ENCODE data around the gene TBX4. TPM values are rescaled to one million over a fixed set of nuclear protein-coding genes. Genes with fewer than 3 reads are reported as not detected.

TBX4 gene
- total and polyA plus RNA-seq, 2 of the 13 experiments (the other 11 are each of a cell fraction or from before 2014, with no cell fraction given): 0.11 to 1.1 TPM

- peak; percentile 71 for TF ChIP-seq DRAP1 (CRISPR knock-in tag; IDR thresholded peaks at IDR 0.05)
- TF ChIP-seq ZNF891 (CRISPR knock-in tag; IDR thresholded peaks at IDR 0.05): peak; percentile 70; the same call in 1 of the 2 replicates
- no peak for TF ChIP-seq ATRX (CRISPR knock-in tag; IDR thresholded peaks at IDR 0.05; ENCODE audit: borderline replicate concordance)
- TF ChIP-seq ZNF362 (CRISPR knock-in tag; IDR thresholded peaks at IDR 0.05; ENCODE audit: borderline replicate concordance): 0 out of 2 replicates have a peak, but pooled peaks have one; percentile 11
- TF ChIP-seq ZNF619 (CRISPR knock-in tag; IDR thresholded peaks at IDR 0.05): 0 out of 2 replicates have a peak, but pooled peaks have one; percentile 57
- TF ChIP-seq MYC (CRISPR knock-in tag; IDR thresholded peaks at IDR 0.05; ENCODE audit: borderline replicate concordance): peak; percentile 55; the same call in 1 of the 2 replicates
- TF ChIP-seq SP140L (CRISPR knock-in tag; IDR thresholded peaks at IDR 0.05; ENCODE audit: borderline replicate concordance): peak; percentile 32; the same call in 1 of the 2 replicates
- peak; percentile 73; the same call in 1 of the 2 replicates for TF ChIP-seq BRD4 (CRISPR knock-in tag; IDR thresholded peaks at IDR 0.05)
- TF ChIP-seq DDIT3 (CRISPR knock-in tag; IDR thresholded peaks at IDR 0.05): no peak
- TF ChIP-seq HOXD1 (CRISPR knock-in tag; IDR thresholded peaks at IDR 0.05): peak; percentile 38; the same call in 1 of the 2 replicates
- TF ChIP-seq ZNF572 (CRISPR knock-in tag; IDR thresholded peaks at IDR 0.05): 0 out of 2 replicates have a peak, but pooled peaks have one; percentile 12
- TF ChIP-seq HMG20A (CRISPR knock-in tag; IDR thresholded peaks at IDR 0.05; ENCODE audit: borderline replicate concordance): peak; percentile 50; the same call in 1 of the 2 replicates
- peak; percentile 31 to 46; a peak in 1 of 4 replicates for TF ChIP-seq MAFK (conservative IDR thresholded peaks at IDR 0.05 in 1 of 2, IDR thresholded peaks at IDR 0.05 in 1 of 2; ENCODE audit: low read length in 2 of 2)
- TF ChIP-seq ZNF781 (CRISPR knock-in tag; IDR thresholded peaks at IDR 0.05; ENCODE audit: borderline replicate concordance, not compliant biosample characterization): peak; percentile 42
- peak; percentile 53; the same call in 1 of the 2 replicates for TF ChIP-seq ZNF264 (CRISPR knock-in tag; IDR thresholded peaks at IDR 0.05)
Observed at GRCh38 chr17:61488878-61489718, 36.9 kb downstream of the TBX4 start (continued).

Data from HepG2 (cell line).